Ascending aorta (tissue), 2 donors: Measurements from ENCODE around the gene TNIK. TPM values are rescaled to one million over a fixed set of nuclear protein-coding genes. Genes with fewer than 3 reads are reported as not detected.

Experiments used
- DNase-seq, 2 donors: peaks; one replicate each; pipeline ENCODE4 v3.0.0-alpha.2; 2019; ENCODE audit warnings: low spot score in 2 of 2
- H3K27ac ChIP-seq, 2 donors: fragments of 200-600 bp; sonication (generic); one replicate each; pipeline ENCODE4 v1.5.1; 2016 to 2017; ENCODE audit warnings: mild to moderate bottlenecking in 1 of 2
- H3K27me3 ChIP-seq: fragments of 200-600 bp; sonication (generic); one replicate; pipeline ENCODE4 v1.5.1; 2017
- H3K36me3 ChIP-seq, 2 donors: fragments of 200-600 bp; sonication (generic); one replicate each; pipeline ENCODE4 v1.5.1; 2016
- H3K4me1 ChIP-seq, 2 donors: fragments of 200-600 bp; sonication (generic); one replicate each; pipeline ENCODE4 v1.5.1; 2016 to 2017; ENCODE audit warnings: mild to moderate bottlenecking in 1 of 2
- H3K4me3 ChIP-seq, 2 donors: fragments of 200-600 bp; sonication (generic); one replicate each; pipeline ENCODE4 v1.5.1; 2016 to 2017; ENCODE audit warnings: mild to moderate bottlenecking in 1 of 2
- H3K9me3 ChIP-seq, 2 donors: fragments of 200-600 bp; sonication (generic); one replicate each; pipeline ENCODE4 v1.5.1; 2016
- intact Hi-C: fragments of 100-400 bp; cut with DNase I; formaldehyde crosslinking; loops from one replicate; pipeline ENCODE4 v1.15.1; 2023
- total RNA-seq: library from RNA; depleted of rRNA; stranded (reverse); fragments of >200 nt; gene quantifications from one replicate; pipeline ENCODE4 v1.1.0, GENCODE V29; 2016
- TF ChIP-seq, protein P1 (sequence below), 3 experiments: fragments of 200-600 bp in 2 of 3; fragments of 450-650 bp in 1 of 3; sonication (generic) in 2 of 3; IDR thresholded peaks; one replicate each; pipeline ENCODE4 v1.5.1; 2016 to 2019; ENCODE audit warnings: antibody characterized with exemption in 3 of 3, mild to moderate bottlenecking in 1 of 3, moderate library complexity in 1 of 3

TNIK gene
- total RNA-seq, 1 donor from 2014 or later: 0.75 TPM

DNA sequence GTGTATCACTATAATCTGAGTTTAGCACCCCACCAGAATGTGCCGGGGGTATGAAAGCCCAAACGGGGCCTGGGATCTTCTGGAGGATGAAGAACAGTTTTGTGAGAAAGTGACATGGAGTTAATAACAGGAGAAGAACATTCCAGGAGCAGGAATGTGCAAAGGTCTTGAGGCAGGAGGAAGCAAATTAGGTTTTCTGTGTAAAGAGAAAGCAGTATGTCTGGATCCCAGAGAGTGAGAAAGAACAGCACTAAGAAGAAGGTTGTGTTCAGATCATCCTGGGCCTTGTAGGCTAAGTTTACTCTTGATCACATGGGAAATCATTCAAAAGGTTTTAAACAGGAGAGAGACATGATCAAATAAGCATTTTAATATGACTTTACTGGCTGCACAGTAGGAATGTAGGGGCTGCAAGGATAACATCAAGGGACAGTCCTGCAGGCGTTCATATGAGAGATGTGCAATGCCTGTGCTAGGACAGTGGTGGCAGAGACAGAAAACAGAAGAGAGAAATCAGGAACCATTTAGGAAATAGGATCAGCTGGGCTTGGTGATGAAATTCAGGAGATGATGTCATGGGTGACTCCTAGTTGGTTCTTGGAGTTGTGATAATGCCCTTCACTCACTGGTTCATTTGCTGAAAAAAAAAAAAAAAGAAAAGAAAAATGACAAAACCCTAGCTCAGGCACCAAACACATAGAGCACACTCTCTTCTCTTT lies 113.5 kb downstream of the TNIK start:
- TF ChIP-seq, protein P1, sequence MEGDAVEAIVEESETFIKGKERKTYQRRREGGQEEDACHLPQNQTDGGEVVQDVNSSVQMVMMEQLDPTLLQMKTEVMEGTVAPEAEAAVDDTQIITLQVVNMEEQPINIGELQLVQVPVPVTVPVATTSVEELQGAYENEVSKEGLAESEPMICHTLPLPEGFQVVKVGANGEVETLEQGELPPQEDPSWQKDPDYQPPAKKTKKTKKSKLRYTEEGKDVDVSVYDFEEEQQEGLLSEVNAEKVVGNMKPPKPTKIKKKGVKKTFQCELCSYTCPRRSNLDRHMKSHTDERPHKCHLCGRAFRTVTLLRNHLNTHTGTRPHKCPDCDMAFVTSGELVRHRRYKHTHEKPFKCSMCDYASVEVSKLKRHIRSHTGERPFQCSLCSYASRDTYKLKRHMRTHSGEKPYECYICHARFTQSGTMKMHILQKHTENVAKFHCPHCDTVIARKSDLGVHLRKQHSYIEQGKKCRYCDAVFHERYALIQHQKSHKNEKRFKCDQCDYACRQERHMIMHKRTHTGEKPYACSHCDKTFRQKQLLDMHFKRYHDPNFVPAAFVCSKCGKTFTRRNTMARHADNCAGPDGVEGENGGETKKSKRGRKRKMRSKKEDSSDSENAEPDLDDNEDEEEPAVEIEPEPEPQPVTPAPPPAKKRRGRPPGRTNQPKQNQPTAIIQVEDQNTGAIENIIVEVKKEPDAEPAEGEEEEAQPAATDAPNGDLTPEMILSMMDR (IDR thresholded peaks at IDR 0.05): no peak
- no peak for DNase-seq

GRCh38 chr3:171346019-171346418 lies 114.2 kb downstream of the TNIK start:
- Histone ChIP-seq H3K9me3 (no peaks in the 10 kb centered on the region), H3K27me3 (no peaks in the 10 kb centered on the region), H3K4me3 (no peak overlapping the region), H3K27ac (no peak overlapping the region), H3K36me3 (no peaks in the 10 kb centered on the region), H3K4me1 (peaks cover 0 to 12% of the 10 kb centered on the region in 2 donors)
- intact Hi-C loops: no loop called here
- no peak for DNase-seq
- TF ChIP-seq, protein P1 (IDR thresholded peaks at IDR 0.05): no peak

More for the DNA sequence above, 113.5 kb downstream of the TNIK start:
- no peak overlapping the region for H3K4me3 ChIP-seq
- H3K9me3 ChIP-seq: no peaks in the 10 kb centered on the region
- intact Hi-C loops: no loop called here
- no peaks in the 10 kb centered on the region for H3K36me3 ChIP-seq
- no peaks in the 10 kb centered on the region for H3K27me3 ChIP-seq
- peaks cover 0 to 12% of the 10 kb centered on the region in 2 donors for H3K4me1 ChIP-seq
- H3K27ac ChIP-seq: peak overlapping the region; percentile 59 to 66

DNA sequence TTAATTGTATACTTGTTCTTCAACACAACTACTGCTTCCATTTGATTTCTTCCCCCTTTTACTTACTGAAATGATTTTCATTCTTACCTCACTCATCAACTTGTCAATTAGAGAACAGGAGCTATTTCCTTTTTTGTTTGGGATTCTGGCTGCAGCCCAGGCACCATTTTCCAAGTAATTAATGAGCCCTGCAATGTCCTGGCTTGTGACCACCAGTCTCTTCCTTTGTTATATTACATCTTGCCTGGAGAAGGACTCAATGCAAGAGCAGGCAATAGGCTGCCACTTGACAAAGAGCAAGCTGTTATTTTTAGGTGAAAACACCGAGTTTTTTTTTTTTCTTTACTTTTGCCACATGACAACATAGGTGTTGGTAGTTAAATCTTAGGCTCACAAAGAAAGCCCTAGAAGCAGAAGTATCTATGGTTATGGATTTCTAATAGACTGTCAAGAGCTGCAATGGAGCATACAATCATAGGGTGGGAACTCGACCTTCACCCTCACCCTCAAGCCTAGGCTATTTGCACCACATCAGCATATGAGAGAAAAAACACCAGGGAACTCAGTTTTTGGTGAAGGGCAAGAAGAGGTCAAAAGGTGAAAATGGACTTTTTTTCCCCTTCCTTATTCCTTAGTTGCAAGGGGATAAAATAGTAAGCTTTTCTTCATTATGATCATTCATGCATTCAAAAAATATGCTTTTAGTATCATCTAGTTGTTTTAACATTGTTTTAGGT lies 114.9 kb downstream of the TNIK start:
- Histone ChIP-seq H3K27ac (no peak overlapping the region), H3K4me3 (no peak overlapping the region), H3K9me3 (no peaks in the 10 kb centered on the region), H3K27me3 (no peaks in the 10 kb centered on the region), H3K4me1 (peaks cover 0 to 12% of the 10 kb centered on the region in 2 donors), H3K36me3 (no peaks in the 10 kb centered on the region)
- DNase-seq: no peak
- intact Hi-C loops: no loop called here
- TF ChIP-seq, protein P1 (IDR thresholded peaks at IDR 0.05): no peak

DNA sequence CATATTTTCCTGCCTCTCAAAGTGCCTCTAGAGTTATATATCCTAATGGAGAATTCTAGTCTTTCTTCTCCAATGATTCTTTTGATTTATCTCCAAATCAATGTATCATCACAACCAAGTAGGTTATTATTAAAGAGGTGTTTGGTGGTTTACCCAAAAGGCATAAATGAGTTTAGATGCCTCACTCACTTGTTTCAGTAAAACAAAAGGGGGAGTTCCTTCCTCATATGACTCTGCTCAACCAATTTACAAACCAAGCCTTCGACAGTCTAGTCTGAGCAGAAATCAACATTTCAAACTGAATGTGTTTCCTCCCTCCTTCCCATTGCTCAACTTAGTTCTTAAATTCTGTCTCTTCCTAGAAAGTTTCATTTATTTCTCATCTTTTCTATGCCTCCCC lies 116.5 kb downstream of the TNIK start:
- Histone ChIP-seq H3K36me3 (no peaks in the 10 kb centered on the region), H3K4me1 (peaks cover 0 to 7% of the 10 kb centered on the region in 2 donors), H3K9me3 (no peaks in the 10 kb centered on the region), H3K4me3 (no peak overlapping the region), H3K27me3 (no peaks in the 10 kb centered on the region), H3K27ac (no peak overlapping the region)
- intact Hi-C loops: no loop called here
- TF ChIP-seq, protein P1 (IDR thresholded peaks at IDR 0.05): no peak
- DNase-seq: no peak

GRCh38 chr3:171342783-171343420 lies 117.3 kb downstream of the TNIK start:
- Histone ChIP-seq H3K9me3 (no peaks in the 10 kb centered on the region), H3K36me3 (no peaks in the 10 kb centered on the region), H3K27me3 (no peaks in the 10 kb centered on the region), H3K4me3 (no peak overlapping the region), H3K4me1 (peaks cover 0 to 6% of the 10 kb centered on the region in 2 donors), H3K27ac (no peak overlapping the region)
- DNase-seq: no peak
- intact Hi-C loops: no loop called here
- TF ChIP-seq, protein P1 (IDR thresholded peaks at IDR 0.05): no peak
